Measurements from ENCODE around the gene CFAP119.

CFAP119 gene

GRCh38 chr16:30757316-30757715, 4.5 kb downstream of the CFAP119 start:
- Mint-ChIP-seq H3K4me3 (no peak overlapping the region), H3K36me3 (peaks cover 50% of the 10 kb centered on the region), H3K4me1 (peaks cover 32% of the 10 kb centered on the region), H3K27me3 (no peaks in the 10 kb centered on the region), H3K27ac (no peak overlapping the region), H3K9me3 (no peaks in the 10 kb centered on the region)
- ATAC-seq: no peak

DNA sequence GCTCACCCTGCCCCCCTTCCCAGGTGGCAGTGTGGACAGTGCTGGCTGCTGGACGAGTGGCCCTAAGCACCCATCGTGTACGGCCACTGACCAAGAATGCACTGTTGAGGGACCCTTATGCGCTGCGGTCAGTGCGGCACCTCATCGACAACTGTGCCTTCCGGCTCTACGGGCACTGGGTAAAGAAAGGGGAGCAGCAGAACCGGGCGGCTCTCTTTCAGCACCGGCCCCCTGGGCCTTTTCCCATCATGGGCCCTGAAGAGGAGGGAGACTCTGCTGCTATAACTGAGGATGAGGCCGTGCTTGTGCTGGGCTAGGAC, 5.1 kb downstream of the CFAP119 start:
- H3K4me1 Mint-ChIP-seq: peaks cover 31% of the 10 kb centered on the region
- no peak overlapping the region for H3K27ac Mint-ChIP-seq
- peaks cover 50% of the 10 kb centered on the region for H3K36me3 Mint-ChIP-seq
- H3K9me3 Mint-ChIP-seq: no peaks in the 10 kb centered on the region
- no peak for ATAC-seq
- no peaks in the 10 kb centered on the region for H3K27me3 Mint-ChIP-seq
- H3K4me3 Mint-ChIP-seq: no peak overlapping the region

DNA sequence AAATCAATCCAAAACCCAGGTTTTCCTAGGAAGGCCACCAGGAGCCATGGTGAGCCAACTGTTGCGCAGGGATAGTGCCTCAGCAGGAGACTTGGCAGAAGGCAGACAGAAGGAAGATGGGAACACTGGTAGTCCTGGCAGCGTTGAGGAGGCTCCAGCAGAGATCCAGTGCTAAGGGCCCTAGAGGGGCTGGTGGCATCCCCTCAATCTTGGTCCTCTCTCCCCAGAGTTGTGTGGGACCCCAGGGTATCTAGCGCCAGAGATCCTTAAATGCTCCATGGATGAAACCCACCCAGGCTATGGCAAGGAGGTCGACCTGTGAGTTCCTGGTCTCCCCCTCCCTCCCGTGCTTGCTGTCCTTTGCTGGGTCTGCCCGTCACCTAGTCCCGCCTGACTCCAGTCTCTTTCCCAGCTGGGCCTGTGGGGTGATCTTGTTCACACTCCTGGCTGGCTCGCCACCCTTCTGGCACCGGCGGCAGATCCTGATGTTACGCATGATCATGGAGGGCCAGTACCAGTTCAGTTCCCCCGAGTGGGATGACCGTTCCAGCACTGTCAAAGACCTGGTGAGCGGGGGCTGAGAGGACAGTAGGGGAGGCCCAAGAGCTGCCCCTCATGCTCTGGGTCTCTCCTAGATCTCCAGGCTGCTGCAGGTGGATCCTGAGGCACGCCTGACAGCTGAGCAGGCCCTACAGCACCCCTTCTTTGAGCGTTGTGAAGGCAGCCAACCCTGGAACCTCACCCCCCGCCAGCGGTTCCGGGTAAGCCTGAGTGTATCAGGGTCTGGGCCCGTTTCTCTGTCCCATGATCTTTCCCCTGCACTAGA, 5.7 kb downstream of the CFAP119 start:
- H3K36me3 Mint-ChIP-seq: peaks cover 56% of the 10 kb centered on the region
- no peak for ATAC-seq
- H3K4me1 Mint-ChIP-seq: peaks cover 26% of the 10 kb centered on the region
- no peaks in the 10 kb centered on the region for H3K27me3 Mint-ChIP-seq
- H3K4me3 Mint-ChIP-seq: no peak overlapping the region
- no peaks in the 10 kb centered on the region for H3K9me3 Mint-ChIP-seq
- H3K27ac Mint-ChIP-seq: no peak overlapping the region

GRCh38 chr16:30753596-30753995, 8.3 kb downstream of the CFAP119 start:
- Mint-ChIP-seq H3K9me3 (no peaks in the 10 kb centered on the region), H3K36me3 (peaks cover 67% of the 10 kb centered on the region), H3K27me3 (no peaks in the 10 kb centered on the region), H3K27ac (no peak overlapping the region), H3K4me1 (peaks cover 23% of the 10 kb centered on the region), H3K4me3 (no peak overlapping the region)
- ATAC-seq: no peak

DNA sequence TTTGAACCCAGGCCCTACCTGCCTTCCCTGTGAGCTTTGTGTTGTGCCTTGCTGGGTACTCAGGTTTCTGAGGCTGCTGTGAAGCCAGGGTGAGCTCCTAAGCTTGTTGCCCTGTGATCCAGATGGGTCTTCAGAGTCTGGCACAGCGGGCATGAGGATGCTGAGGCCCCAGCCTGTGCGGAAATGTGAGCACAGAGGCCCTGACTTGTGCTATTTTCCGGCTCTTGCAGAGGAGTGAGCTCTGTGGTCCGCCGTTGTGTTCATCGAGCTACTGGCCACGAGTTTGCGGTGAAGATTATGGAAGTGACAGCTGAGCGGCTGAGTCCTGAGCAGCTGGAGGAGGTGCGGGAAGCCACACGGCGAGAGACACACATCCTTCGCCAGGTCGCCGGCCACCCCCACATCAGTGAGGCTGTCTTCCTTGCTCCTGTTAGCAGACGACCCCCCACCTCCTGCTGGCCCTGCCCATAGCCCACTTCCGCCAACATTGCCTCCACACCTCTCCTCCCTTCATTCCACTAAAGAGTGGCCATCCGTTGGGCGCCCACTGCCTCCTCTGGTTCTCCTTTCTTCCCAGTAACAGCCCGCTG, 10.9 kb downstream of the CFAP119 start:
- Mint-ChIP-seq H3K9me3 (no peaks in the 10 kb centered on the region), H3K27me3 (no peaks in the 10 kb centered on the region), H3K4me3 (no peak overlapping the region), H3K36me3 (peaks cover 62% of the 10 kb centered on the region), H3K27ac (no peak overlapping the region), H3K4me1 (peaks cover 38% of the 10 kb centered on the region)
- no peak for ATAC-seq

- Mint-ChIP-seq H3K9me3 (no peaks in the 10 kb centered on the region), H3K36me3 (peaks cover 57% of the 10 kb centered on the region), H3K27ac (peak overlapping the region; percentile 90), H3K4me3 (no peak overlapping the region), H3K27me3 (no peaks in the 10 kb centered on the region), H3K4me1 (peaks cover 38% of the 10 kb centered on the region)
- no peak for ATAC-seq
Measured at GRCh38 chr16:30750201-30750600, 11.7 kb downstream of the CFAP119 start.

- peak overlapping the region; percentile 90 for H3K27ac Mint-ChIP-seq
- H3K4me1 Mint-ChIP-seq: peaks cover 38% of the 10 kb centered on the region
- H3K36me3 Mint-ChIP-seq: peaks cover 50% of the 10 kb centered on the region
- no peaks in the 10 kb centered on the region for H3K27me3 Mint-ChIP-seq
- no peaks in the 10 kb centered on the region for H3K9me3 Mint-ChIP-seq
- ATAC-seq: peak; percentile 53
- H3K4me3 Mint-ChIP-seq: peak overlapping the region; percentile 96
Measured at GRCh38 chr16:30748634-30749445, 13.0 kb downstream of the CFAP119 start.

- peaks cover 50% of the 10 kb centered on the region for H3K36me3 Mint-ChIP-seq
- H3K4me1 Mint-ChIP-seq: peaks cover 43% of the 10 kb centered on the region
- no peaks in the 10 kb centered on the region for H3K27me3 Mint-ChIP-seq
- peak; percentile 100 for ATAC-seq
- peak within 1 kb of the TSS; percentile 96 for H3K4me3 Mint-ChIP-seq
- peak within 1 kb of the TSS; percentile 90 for H3K27ac Mint-ChIP-seq
- H3K9me3 Mint-ChIP-seq: no peaks in the 10 kb centered on the region
Measured at GRCh38 chr16:30747799-30748633, 13.8 kb downstream of the CFAP119 start, which contains the start of gene PHKG2. Gene PHKG2, plus strand, starts transcription at chr16:30748425. Its CDS starts 396 bp downstream, at chr16:30748821.

GRCh38 chr16:30747331-30747730, 14.5 kb downstream of the CFAP119 start:
- ATAC-seq: no peak
- Mint-ChIP-seq H3K9me3 (no peaks in the 10 kb centered on the region), H3K4me3 (peak overlapping the region; percentile 96), H3K4me1 (peaks cover 43% of the 10 kb centered on the region), H3K36me3 (peaks cover 51% of the 10 kb centered on the region), H3K27me3 (no peaks in the 10 kb centered on the region), H3K27ac (peak overlapping the region; percentile 90)

GRCh38 chr16:30746638-30747175, 15.2 kb downstream of the CFAP119 start:
- Mint-ChIP-seq H3K4me1 (peaks cover 43% of the 10 kb centered on the region), H3K4me3 (no peak overlapping the region), H3K27ac (peak overlapping the region; percentile 90), H3K9me3 (no peaks in the 10 kb centered on the region), H3K27me3 (no peaks in the 10 kb centered on the region), H3K36me3 (peaks cover 56% of the 10 kb centered on the region)
- no peak for ATAC-seq

GRCh38 chr16:30745082-30745481, 16.8 kb downstream of the CFAP119 start:
- H3K9me3 Mint-ChIP-seq: no peaks in the 10 kb centered on the region
- H3K4me3 Mint-ChIP-seq: no peak overlapping the region
- no peaks in the 10 kb centered on the region for H3K27me3 Mint-ChIP-seq
- H3K4me1 Mint-ChIP-seq: peaks cover 47% of the 10 kb centered on the region
- peaks cover 56% of the 10 kb centered on the region for H3K36me3 Mint-ChIP-seq
- no peak for ATAC-seq
- H3K27ac Mint-ChIP-seq: no peak overlapping the region

- H3K4me3 Mint-ChIP-seq: no peak overlapping the region
- H3K36me3 Mint-ChIP-seq: peaks cover 49% of the 10 kb centered on the region
- no peak overlapping the region for H3K27ac Mint-ChIP-seq
- no peaks in the 10 kb centered on the region for H3K27me3 Mint-ChIP-seq
- ATAC-seq: no peak
- H3K9me3 Mint-ChIP-seq: no peaks in the 10 kb centered on the region
- H3K4me1 Mint-ChIP-seq: peaks cover 38% of the 10 kb centered on the region
Measured at GRCh38 chr16:30744183-30744582, 17.7 kb downstream of the CFAP119 start.

DNA sequence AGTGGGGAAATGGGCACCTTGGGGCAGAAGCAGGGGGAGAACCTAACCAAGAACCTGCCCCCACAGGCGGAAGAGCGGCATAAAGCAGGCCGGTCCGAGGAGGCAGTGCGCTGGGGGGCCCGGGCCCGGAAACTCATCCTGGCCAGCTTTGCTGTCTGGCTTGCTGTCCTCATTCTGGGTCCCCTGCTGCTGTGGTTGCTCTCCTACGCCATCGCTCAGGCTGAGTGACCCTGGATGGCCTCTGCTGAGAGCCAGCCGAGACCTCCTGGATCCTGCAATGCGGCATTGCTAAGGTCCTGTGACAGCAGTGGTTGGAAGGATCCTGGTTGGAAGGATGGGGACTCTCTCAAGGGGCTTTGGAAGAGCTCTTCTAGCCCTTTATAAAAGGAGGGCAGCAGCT, 18.1 kb downstream of the CFAP119 start:
- Mint-ChIP-seq H3K27me3 (no peaks in the 10 kb centered on the region), H3K27ac (no peak overlapping the region), H3K9me3 (no peaks in the 10 kb centered on the region), H3K36me3 (peaks cover 50% of the 10 kb centered on the region), H3K4me3 (no peak overlapping the region), H3K4me1 (peaks cover 33% of the 10 kb centered on the region)
- ATAC-seq: no peak

DNA sequence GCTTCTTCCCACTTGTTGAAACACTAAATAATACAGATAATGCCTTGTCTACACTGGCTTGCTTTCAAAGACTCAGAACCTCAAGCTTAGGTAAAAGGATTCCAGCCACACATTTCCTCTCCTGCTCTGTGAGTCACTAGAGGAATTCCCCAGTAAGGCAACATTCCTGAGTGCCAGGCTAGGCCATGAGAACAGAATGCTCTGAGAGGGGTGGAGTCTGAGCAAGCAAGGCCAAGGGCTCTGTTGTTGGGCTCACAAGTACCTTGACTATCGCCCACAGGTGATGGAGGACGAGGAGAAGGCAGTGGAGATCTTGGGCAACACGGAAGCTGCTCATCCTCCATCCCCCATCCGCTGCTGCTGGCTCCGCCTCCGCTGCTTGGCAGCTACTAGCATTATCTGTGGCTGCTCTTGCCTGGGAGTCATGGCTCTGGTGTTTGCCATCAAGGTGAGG, 20.4 kb downstream of the CFAP119 start:
- H3K27me3 Mint-ChIP-seq: no peaks in the 10 kb centered on the region
- peaks cover 14% of the 10 kb centered on the region for H3K4me1 Mint-ChIP-seq
- no peak for ATAC-seq
- no peak overlapping the region for H3K27ac Mint-ChIP-seq
- H3K4me3 Mint-ChIP-seq: no peak overlapping the region
- H3K36me3 Mint-ChIP-seq: peaks cover 64% of the 10 kb centered on the region
- H3K9me3 Mint-ChIP-seq: no peaks in the 10 kb centered on the region

Measured in stimulated activated memory B cell treated with anti-CD40 and anti-IgM and Interleukin-4, amounts not matched to agents 10 μg/mL and 1 μg/mL and 100 μg/mL, for 72 hours (primary cell).